ENCODE measurements around the gene LCE2C.

DNA sequence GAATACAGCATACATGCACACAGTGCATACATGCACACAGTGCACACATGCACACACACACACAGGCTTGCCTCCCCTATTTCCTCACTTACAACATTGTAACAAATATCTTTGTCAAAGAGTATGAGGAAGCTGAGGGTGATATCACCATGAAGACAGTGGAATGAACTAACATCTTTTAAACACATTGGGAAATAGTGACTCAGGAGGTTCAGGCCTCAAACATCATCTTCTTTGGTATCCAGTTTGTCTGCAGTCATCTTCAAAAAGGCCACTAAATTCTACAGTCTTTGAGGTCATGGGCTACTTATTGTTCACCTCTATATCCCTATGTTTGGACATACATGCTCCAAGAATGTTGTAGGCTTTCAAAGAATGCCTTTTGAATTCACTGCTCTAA, 8.8 kb downstream of the LCE2C start:
- no peak for TF ChIP-seq YY1 (IDR thresholded peaks at IDR 0.05; ENCODE audit: insufficient read depth, insufficient read length)
- no peak for TF ChIP-seq ZNF274 (IDR thresholded peaks at IDR 0.05; ENCODE audit: low read depth, low read length)
- TF ChIP-seq SUZ12 (IDR thresholded peaks at IDR 0.05; ENCODE audit: extremely low read depth, insufficient read depth, insufficient read length) = no peak

Measured in NT2/D1 (cell line).